GM18868 (cell line): ENCODE measurements around the gene WDR27.
A peak's percentile ranks its signal among the peaks of the same experiment; 100 is the strongest.
"Not testable (repeated sequence)": the region's sequence is repeated elsewhere in the genome, so short reads cannot be mapped to it uniquely, and the experiment has no call there.

Experiments used
- ATAC-seq: cut with Tn5 transposase; IDR thresholded peaks from one replicate; pipeline ENCODE4 v1.9.1; 2021; ENCODE audit warnings: mild to moderate bottlenecking, moderate library complexity; ENCODE audit not compliant: unreplicated experiment

The WDR27 gene

GRCh38 chr6:169618526-169619490, 83.0 kb downstream of the WDR27 start:
- no peak for ATAC-seq

- ATAC-seq = no peak
Observed at GRCh38 chr6:169617562-169617961, 84.3 kb downstream of the WDR27 start.

- ATAC-seq = not testable (repeated sequence)
Observed at GRCh38 chr6:169608609-169609008, 93.2 kb downstream of the WDR27 start.

- no peak for ATAC-seq
Observed at GRCh38 chr6:169604076-169604475, 97.8 kb downstream of the WDR27 start.

- not testable (repeated sequence) for ATAC-seq
Observed at GRCh38 chr6:169601129-169601528, 100.7 kb downstream of the WDR27 start.

GRCh38 chr6:169592558-169592957, 109.3 kb downstream of the WDR27 start:
- ATAC-seq = no peak

- ATAC-seq = no peak
Observed at GRCh38 chr6:169591616-169592015, 110.2 kb downstream of the WDR27 start.

GRCh38 chr6:169590376-169590939, 111.4 kb downstream of the WDR27 start:
- ATAC-seq = no peak

GRCh38 chr6:169589699-169590257, 112.1 kb downstream of the WDR27 start:
- peak; percentile 64 for ATAC-seq

- peak; percentile 85 for ATAC-seq
Observed at GRCh38 chr6:169589293-169589692, 112.5 kb downstream of the WDR27 start.

GRCh38 chr6:169587975-169588374, 113.9 kb downstream of the WDR27 start:
- no peak for ATAC-seq

GRCh38 chr6:169583886-169584541, 117.8 kb downstream of the WDR27 start:
- no peak for ATAC-seq

GRCh38 chr6:169579407-169580111, 122.3 kb downstream of the WDR27 start:
- no peak for ATAC-seq

- ATAC-seq = no peak
Observed at GRCh38 chr6:169577974-169578373, 123.9 kb downstream of the WDR27 start.

- ATAC-seq = no peak
Observed at GRCh38 chr6:169577236-169577635, 124.6 kb downstream of the WDR27 start.

GRCh38 chr6:169575821-169576220, 126.0 kb downstream of the WDR27 start:
- no peak for ATAC-seq

GRCh38 chr6:169575365-169575764, 126.5 kb downstream of the WDR27 start:
- no peak for ATAC-seq

GRCh38 chr6:169574420-169574819, 127.4 kb downstream of the WDR27 start:
- ATAC-seq = no peak

- no peak for ATAC-seq
Observed at GRCh38 chr6:169573883-169574282, 127.9 kb downstream of the WDR27 start.

GRCh38 chr6:169571123-169571962, 130.5 kb downstream of the WDR27 start:
- no peak for ATAC-seq
